GM18498 (cell line): ENCODE data around the gene USP53.
"Not testable (repeated sequence)": the region's sequence is repeated elsewhere in the genome, so short reads cannot be mapped to it uniquely, and the experiment has no call there.

Experiments used
- ATAC-seq: cut with Tn5 transposase; IDR thresholded peaks from one replicate; pipeline ENCODE4 v1.9.1; 2021; ENCODE audit warnings: mild to moderate bottlenecking, moderate library complexity; ENCODE audit not compliant: unreplicated experiment

USP53 gene

GRCh38 chr4:119310826-119311225 is 98.3 kb downstream of the USP53 start:
- ATAC-seq, result no peak

GRCh38 chr4:119313237-119313636 is 100.7 kb downstream of the USP53 start:
- ATAC-seq, result no peak

GRCh38 chr4:119314356-119314755 is 101.8 kb downstream of the USP53 start:
- peak; percentile 72 for ATAC-seq

- no peak for ATAC-seq
Observed at GRCh38 chr4:119315036-119315435, 102.5 kb downstream of the USP53 start.

- ATAC-seq, result no peak
Observed at GRCh38 chr4:119317990-119318389, 105.5 kb downstream of the USP53 start.

- no peak for ATAC-seq
Observed at GRCh38 chr4:119321921-119322687, 109.6 kb downstream of the USP53 start, which contains the start of gene FABP2. Gene FABP2, minus strand, starts transcription at chr4:119322138. Its CDS starts 36 bp downstream, at chr4:119322102.

- ATAC-seq, result no peak
Observed at GRCh38 chr4:119328695-119329094, 116.2 kb downstream of the USP53 start.

- no peak for ATAC-seq
Observed at GRCh38 chr4:119329835-119330620, 117.5 kb downstream of the USP53 start.

GRCh38 chr4:119336332-119336979 is 123.9 kb downstream of the USP53 start:
- not testable (repeated sequence) for ATAC-seq

GRCh38 chr4:119337010-119337409 is 124.5 kb downstream of the USP53 start:
- ATAC-seq, result no peak

- not testable (repeated sequence) for ATAC-seq
Observed at GRCh38 chr4:119339895-119340294, 127.4 kb downstream of the USP53 start.

GRCh38 chr4:119343293-119343692 is 130.8 kb downstream of the USP53 start:
- ATAC-seq, result not testable (repeated sequence)
